GM19468 (cell line): Measurements from ENCODE around the gene TEKT4.
"Not testable (repeated sequence)": the region's sequence is repeated elsewhere in the genome, so short reads cannot be mapped to it uniquely, and the experiment has no call there.

ENCODE experiments used
- ATAC-seq: cut with Tn5 transposase; IDR thresholded peaks from one replicate; pipeline ENCODE4 v1.9.1; 2021; ENCODE audit warnings: mild to moderate bottlenecking, moderate library complexity, moderate number of reproducible peaks; ENCODE audit not compliant: unreplicated experiment; ENCODE audit errors: extremely low read depth

TEKT4 gene

DNA sequence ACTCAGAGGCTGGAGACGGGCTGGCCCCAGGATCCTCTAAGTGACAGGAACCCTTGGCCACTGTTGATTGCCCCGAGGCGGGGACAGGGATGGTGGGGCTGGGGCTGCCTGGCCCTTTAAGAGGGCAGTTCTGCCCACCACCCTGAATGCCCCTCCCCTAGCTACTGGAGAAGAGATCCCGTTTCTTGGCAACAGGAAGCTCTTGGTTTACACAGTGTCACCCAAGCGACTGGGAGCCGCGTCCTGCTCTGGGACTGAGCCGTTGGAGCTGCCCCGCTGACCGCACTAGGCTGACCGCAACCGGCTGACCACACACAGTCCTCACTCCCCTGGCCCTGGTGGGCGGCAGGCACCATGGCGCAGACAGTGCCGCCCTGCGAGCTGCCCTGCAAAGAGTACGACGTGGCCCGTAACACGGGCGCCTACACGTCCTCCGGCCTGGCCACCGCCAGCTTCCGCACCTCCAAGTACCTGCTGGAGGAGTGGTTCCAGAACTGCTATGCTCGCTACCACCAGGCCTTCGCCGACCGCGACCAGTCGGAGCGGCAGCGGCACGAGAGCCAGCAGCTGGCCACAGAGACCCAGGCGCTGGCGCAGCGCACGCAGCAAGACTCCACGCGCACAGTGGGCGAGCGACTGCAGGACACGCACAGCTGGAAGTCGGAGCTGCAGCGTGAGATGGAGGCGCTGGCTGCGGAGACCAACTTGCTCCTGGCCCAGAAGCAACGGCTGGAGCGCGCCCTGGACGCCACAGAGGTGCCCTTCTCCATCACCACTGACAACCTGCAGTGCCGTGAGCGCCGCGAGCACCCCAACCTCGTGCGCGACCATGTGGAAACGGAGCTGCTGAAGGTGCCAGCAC is at the start of gene TEKT4:
TSS of gene TEKT4 (plus strand) at position 205 of the 862 bp plus-strand sequence. CDS start at position 355, 150 bp downstream.
- ATAC-seq, result no peak

GRCh38 chr2:94839224-94839623 is 32.0 kb upstream of the TEKT4 start:
- not testable (repeated sequence) for ATAC-seq

DNA sequence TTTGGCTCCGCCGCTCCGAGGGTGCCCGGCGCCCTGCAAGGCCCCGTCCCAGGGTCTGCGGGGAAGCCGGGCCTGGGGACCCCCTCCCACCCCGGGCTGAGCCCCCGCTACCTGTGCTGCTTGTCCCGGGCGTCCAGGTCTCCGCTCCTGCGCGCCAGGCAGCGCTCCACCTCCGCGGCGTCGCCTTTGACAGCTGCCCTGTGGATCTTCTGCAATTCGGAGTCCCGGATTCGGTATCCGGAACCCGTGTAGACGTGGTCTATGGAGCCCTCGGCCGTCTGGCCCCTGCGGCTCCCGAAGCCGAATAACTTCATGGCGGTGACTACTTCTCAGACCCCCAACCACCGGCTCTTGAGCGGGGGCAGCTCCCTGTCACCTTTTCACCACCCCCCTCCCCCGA is 14.4 kb upstream of the TEKT4 start:
- not testable (repeated sequence) for ATAC-seq

- ATAC-seq, result not testable (repeated sequence)
Measured at GRCh38 chr2:94857367-94858162, 13.7 kb upstream of the TEKT4 start.

- ATAC-seq, result not testable (repeated sequence)
Measured at GRCh38 chr2:94858163-94858888, 12.9 kb upstream of the TEKT4 start.

DNA sequence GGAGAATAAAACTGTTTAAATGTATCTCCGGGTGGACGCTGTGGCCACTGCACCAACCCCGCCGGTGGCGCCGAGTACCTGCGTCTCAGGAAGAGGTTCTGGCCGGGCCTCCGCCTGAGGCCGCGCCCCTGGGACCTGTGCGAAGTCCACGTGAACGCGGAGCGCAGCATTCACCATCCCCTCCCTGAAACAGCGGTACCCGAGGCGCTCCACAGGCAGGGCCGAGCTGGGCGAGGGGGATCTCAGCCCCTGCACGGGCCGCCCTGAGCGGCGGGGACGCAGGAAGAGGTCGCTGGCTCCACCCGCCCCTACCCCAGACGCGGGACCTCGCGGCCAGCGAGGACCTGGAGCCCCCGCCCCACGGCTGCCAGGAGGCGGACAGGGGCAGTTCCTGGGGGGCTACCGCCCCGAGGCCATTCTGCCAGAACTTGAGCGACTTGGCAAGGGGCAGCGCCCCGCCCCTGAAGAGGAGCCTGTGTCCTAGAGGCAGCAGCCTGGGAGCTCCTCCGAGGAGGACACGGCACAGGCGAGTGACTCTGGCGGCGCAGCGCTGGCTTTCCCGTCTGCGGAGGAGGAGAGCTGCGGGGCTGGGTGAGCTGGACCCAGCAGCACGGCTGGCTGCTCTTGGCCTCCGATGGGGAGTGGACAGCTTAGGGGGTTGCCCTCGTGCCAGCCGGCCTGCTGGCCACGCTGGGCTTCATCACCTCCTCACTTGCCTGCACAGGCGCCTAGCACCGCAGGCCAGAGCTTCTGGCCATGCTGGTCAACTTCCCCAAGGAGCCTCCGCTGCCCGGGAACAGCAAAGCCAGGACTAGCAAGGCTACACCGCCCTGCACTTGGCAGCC is 9.7 kb upstream of the TEKT4 start:
- ATAC-seq, result no peak

DNA sequence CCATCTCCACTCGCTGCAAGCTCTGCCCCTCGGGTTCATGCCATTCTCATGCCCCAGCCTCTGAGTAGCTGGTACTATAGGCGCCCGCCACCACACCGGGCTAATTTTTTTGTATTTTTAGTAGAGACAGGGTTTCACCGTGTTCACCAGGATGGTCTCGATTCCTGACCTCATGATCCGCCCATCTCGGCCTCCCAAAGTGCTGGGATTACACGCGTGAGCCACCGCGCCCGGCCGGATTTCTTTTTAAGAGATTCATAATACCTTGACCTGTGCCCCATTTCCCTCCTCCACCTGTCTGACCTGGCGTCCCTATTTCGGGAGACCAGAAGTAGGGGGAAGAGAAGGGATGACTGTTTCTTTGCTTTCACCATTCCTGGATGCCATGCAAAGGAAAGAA is 8.3 kb upstream of the TEKT4 start:
- not testable (repeated sequence) for ATAC-seq

- no peak for ATAC-seq
Measured at GRCh38 chr2:94869131-94869530, 2.1 kb upstream of the TEKT4 start.

DNA sequence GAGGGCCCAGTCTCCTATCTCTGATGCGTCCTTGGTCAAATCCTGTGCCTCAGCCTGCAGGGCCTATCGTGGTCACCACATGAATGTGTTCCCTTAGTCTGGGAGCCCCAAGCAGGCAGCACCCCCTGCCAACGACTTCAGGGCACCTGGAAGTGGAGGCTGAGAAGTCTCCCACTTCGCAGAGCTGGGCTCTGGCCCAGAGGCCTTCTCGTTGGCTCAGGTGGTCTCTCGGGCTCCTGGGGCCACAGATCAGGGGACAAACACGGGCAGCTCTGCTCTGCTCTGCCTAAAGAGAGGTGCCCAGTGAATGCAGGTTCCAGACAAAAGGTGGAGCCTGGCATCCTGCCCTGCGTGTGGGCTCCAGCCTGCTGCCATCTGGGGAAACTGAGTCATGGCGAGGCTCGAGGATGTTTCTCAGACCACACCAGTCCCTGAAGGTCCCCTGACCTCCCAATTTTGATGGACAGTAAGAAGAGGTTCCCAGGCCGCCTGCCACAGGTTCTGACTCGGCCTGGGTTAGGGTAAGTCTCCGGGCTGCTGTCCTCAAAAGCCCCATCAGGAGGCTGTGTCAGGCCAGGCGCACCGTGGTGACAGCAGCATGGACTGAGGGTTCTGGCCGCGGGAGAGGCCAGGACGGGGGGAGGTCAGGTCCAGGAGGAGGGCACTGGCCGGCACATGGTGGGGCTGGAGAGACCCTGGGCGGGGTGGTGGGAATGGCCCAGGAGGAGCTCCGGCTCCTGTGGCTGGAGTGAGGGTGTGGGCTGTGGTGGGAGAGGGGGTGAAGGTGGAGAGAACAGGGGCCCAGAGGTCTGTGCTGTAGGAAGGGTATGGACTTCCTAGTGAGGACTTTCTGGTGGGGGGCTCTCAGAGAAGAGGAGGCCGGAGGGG is 1.4 kb upstream of the TEKT4 start:
- no peak for ATAC-seq

GRCh38 chr2:94870440-94871225 is 597 bp upstream of the TEKT4 start:
- no peak for ATAC-seq

DNA sequence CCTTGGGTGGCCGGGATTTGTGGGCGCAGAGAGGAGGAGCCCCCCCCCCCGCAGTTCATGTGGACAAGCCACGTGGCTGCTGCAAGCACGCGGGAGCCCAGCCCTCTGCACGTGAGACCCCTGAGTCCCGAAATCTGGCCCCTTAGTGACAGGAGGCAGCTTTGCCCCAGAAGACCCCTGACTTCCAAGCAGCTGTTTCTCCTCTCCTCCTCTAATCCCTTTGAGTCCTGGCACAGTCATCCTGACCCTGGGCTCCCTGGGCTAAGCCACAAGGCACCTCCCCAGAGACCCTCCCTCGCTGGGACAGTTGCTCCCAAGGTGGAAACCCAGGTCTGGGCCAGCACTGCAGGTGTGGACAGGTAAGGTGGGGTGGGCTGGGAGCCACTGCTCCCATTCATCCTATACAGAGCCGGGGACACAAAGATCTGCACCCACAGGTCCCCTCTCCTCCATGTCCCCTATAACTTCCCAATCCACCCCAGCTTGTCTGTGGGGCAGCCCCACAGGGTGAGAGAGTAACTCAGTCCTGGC is 923 bp downstream of the TEKT4 start:
- ATAC-seq, result no peak

- no peak for ATAC-seq
Measured at GRCh38 chr2:94872676-94873361, 1.6 kb downstream of the TEKT4 start.

DNA sequence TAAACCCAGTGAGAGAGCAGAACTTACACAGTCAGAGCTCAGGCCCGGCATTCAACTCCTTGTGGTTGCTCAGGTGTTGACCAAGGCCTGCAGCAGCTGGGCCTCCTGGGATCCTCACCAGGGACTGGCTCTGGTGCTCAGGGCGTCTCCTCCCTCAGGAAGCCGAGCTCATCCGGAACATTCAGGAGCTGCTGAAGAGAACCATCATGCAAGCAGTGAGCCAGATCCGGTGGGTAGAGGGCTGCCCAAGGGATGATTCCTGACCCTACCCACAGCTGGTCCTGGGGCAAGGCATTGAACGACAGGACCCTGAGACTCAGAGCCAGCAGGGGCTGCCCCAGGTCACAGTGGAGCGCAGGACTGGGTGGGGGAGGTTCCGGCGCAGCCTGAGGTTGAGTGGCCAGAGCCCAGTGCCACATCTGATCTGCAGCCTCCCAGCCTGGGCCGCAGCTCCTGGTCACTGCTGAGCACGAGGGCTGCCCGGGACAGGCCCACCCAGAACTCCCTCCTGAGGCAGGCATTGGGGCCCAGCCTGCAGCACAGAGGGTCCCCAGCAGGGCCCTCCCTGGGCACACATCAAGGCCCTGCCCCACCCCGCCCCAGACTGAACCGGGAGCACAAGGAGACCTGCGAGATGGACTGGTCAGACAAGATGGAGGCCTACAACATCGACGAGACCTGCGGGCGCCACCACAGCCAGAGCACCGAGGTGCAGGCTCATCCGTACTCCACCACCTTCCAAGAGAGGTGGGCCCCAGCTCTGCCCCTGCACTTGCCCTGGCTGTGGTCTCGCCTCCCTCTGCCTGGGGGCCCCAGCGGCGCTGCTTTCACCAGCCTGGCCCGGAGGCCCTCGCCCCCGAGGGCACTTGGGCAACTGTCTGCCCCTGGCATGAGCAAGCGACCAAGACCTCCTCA is 2.4 kb downstream of the TEKT4 start:
- no peak for ATAC-seq

DNA sequence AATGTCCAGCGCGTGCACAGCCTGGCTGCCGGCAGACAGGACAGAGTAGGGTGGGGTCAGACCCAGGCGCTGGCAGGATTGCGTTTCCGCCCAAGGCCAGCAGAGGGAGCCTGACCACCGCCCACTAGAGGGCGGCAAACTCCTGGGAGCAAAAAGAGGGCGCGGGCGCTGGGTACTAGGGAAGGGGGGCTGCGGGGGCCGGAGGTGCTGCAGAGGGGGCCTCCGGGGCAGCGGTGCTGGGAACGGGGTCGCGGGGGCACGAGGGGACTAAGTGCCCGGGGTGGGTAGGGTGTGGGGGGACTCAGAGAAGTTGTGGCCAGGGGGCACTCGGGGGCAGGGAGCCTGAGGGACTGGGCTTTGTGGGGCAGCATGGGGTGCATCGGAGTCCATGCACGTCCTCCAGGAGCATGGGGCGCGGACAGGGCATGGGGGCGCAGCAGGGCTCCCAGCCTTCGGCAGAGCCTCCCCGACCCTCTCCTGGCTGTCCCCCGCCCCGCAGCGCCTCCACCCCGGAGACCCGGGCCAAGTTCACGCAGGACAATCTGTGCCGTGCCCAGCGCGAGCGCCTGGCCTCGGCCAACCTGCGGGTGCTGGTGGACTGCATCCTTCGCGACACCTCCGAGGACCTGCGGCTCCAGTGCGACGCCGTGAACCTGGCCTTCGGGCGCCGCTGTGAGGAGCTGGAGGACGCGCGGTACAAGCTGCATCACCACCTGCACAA is 3.2 kb downstream of the TEKT4 start:
- peak; percentile 72 for ATAC-seq

- no peak for ATAC-seq
Measured at GRCh38 chr2:94875064-94875819, 4.0 kb downstream of the TEKT4 start.
